GM12872 (cell line): ENCODE data around the gene EPHA2.

Source experiments
- CTCF ChIP-seq: IDR thresholded peaks from 3 replicates; pipeline ENCODE4 v1.5.1; 2011; ENCODE audit warnings: low read depth, mild to moderate bottlenecking, low read length, moderate library complexity; ENCODE audit not compliant: insufficient read depth

Gene EPHA2

GRCh38 chr1:16199157-16199501 lies 43.3 kb upstream of the EPHA2 start:
- no peak for TF ChIP-seq CTCF

- TF ChIP-seq CTCF = no peak
Observed at GRCh38 chr1:16198444-16199156, 42.7 kb upstream of the EPHA2 start.

- TF ChIP-seq CTCF = no peak
Observed at GRCh38 chr1:16196874-16197273, 41.0 kb upstream of the EPHA2 start.

- no peak for TF ChIP-seq CTCF
Observed at GRCh38 chr1:16195518-16195905, 39.6 kb upstream of the EPHA2 start.

GRCh38 chr1:16191916-16192546 lies 36.2 kb upstream of the EPHA2 start:
- no peak for TF ChIP-seq CTCF

GRCh38 chr1:16191309-16191708 lies 35.4 kb upstream of the EPHA2 start:
- TF ChIP-seq CTCF = no peak

GRCh38 chr1:16189921-16190621 lies 34.2 kb upstream of the EPHA2 start:
- no peak for TF ChIP-seq CTCF
